Activated B cell treated with CpG ODN at 0.5 μM for 24 hours (primary cell): ENCODE data around the gene GCC2. TPM values are rescaled to one million over a fixed set of nuclear protein-coding genes. Genes with fewer than 3 reads are reported as not detected.
"Not testable (repeated sequence)": the region's sequence is repeated elsewhere in the genome, so short reads cannot be mapped to it uniquely, and the experiment has no call there.

ENCODE experiments used
- ATAC-seq: fragments of 200-7000 bp; cut with Tn5 transposase; one replicate; pipeline ENCODE4 v1.10.0; 2021; ENCODE audit warnings: low read depth, mild to moderate bottlenecking, moderate library complexity
- CTCF ChIA-PET: fragments of 350-600 bp; sonication (Branson Sonifier 250); formaldehyde crosslinking; loops from one replicate; lab custom pipeline; 2021; ENCODE audit warnings: antibody characterized with exemption; lab: Charles Lee
- POLR2A ChIA-PET: fragments of 350-600 bp; sonication (Branson Sonifier 250); formaldehyde crosslinking; loops from one replicate; lab custom pipeline; 2021; ENCODE audit warnings: antibody characterized with exemption; lab: Charles Lee
- DNase-seq: peaks from one replicate; pipeline ENCODE4 v3.0.0; 2022
- H3K27ac Mint-ChIP-seq: one replicate; pipeline ENCODE4 v1.8.0; 2020; ENCODE audit warnings: mixed read lengths
- H3K27me3 Mint-ChIP-seq: one replicate; pipeline ENCODE4 v1.8.0; 2021; ENCODE audit warnings: mixed read lengths
- H3K36me3 Mint-ChIP-seq: one replicate; pipeline ENCODE4 v1.8.0; 2021; ENCODE audit warnings: low read depth, mixed read lengths
- H3K4me1 Mint-ChIP-seq: one replicate; pipeline ENCODE4 v1.8.0; 2021; ENCODE audit warnings: mixed read lengths
- H3K4me3 Mint-ChIP-seq: one replicate; pipeline ENCODE4 v1.8.0; 2020; ENCODE audit warnings: mild to moderate bottlenecking, mixed read lengths
- H3K9me3 Mint-ChIP-seq: one replicate; pipeline ENCODE4 v1.8.0; 2020; ENCODE audit warnings: mixed read lengths
- intact Hi-C: fragments of 100-400 bp; cut with micrococcal nuclease; formaldehyde crosslinking; loops from one replicate; pipeline ENCODE4 v1.15.1; 2024
- total RNA-seq: library from RNA; stranded (reverse); gene quantifications from 2 replicates; pipeline ENCODE4 v1.2.3, GENCODE V29; 2022
- TF ChIP-seq, protein P1 (sequence below): fragments of 200-600 bp; IDR thresholded peaks from one replicate; pipeline ENCODE4 v1.8.0; 2022; ENCODE audit warnings: antibody characterized with exemption, mild to moderate bottlenecking

GCC2 gene
- total RNA-seq, 1 donor from 2014 or later, result 53.8 TPM

DNA sequence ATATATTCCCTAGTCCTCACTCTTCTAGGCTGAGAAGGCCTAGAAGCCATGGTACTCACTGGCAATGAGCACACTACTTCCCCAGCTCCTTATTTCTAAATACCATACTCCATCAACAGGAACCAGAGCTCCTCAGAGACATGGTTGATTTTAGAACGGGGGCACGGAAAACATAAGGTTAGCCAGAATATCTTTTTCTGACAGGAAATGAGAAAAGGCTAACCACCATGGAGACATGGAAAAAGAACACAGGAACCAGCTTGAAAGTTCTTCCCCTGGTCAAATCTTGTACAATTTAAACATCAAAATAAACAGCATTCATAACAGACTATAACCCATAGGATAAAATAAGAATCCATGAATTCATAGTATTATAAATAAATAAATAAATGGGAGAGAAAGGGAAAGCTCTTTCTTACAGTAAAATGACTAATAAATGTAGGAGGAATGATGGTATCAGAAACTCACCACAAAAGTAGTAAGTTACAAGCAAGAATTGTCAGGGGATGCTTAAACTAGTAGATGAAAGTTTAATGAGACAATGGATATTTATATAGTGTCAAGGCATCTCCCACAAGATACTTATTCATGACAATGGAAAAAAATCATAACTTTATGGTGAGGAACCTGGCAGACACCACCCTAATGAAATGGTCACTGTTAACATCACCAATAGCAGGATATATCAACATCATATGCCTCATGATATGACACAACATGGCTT, 20.6 kb upstream of the GCC2 start:
- CTCF ChIA-PET, result no interaction called here
- no peak for DNase-seq
- no peak overlapping the region for H3K4me3 Mint-ChIP-seq
- intact Hi-C loops, result no loop called here
- ATAC-seq, result no peak
- POLR2A ChIA-PET, result no interaction called here
- TF ChIP-seq, protein P1, sequence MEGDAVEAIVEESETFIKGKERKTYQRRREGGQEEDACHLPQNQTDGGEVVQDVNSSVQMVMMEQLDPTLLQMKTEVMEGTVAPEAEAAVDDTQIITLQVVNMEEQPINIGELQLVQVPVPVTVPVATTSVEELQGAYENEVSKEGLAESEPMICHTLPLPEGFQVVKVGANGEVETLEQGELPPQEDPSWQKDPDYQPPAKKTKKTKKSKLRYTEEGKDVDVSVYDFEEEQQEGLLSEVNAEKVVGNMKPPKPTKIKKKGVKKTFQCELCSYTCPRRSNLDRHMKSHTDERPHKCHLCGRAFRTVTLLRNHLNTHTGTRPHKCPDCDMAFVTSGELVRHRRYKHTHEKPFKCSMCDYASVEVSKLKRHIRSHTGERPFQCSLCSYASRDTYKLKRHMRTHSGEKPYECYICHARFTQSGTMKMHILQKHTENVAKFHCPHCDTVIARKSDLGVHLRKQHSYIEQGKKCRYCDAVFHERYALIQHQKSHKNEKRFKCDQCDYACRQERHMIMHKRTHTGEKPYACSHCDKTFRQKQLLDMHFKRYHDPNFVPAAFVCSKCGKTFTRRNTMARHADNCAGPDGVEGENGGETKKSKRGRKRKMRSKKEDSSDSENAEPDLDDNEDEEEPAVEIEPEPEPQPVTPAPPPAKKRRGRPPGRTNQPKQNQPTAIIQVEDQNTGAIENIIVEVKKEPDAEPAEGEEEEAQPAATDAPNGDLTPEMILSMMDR, result no peak
- H3K27ac Mint-ChIP-seq, result no peak overlapping the region
- peaks cover 14% of the 10 kb centered on the region for H3K27me3 Mint-ChIP-seq
- no peaks in the 10 kb centered on the region for H3K36me3 Mint-ChIP-seq
- no peaks in the 10 kb centered on the region for H3K4me1 Mint-ChIP-seq
- H3K9me3 Mint-ChIP-seq, result no peaks in the 10 kb centered on the region

DNA sequence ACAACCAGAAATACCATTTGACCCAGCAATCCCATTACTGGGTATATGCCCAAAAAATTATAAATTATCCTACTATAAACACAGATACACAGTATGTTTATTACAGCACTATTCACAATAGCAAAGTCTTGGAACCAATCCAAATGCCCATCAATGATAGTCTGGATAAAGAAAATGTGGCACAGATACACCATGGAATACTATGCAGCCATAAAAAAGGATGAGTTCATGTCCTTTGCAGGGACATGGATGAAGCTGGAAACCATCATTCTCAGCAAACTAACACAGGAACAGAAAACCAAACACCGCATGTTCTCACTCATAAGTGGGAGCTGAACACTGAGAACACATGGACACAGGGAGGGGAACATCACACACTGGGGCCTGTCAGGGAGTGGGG, 13.4 kb upstream of the GCC2 start:
- H3K27ac Mint-ChIP-seq, H3K36me3 Mint-ChIP-seq, POLR2A ChIA-PET, H3K4me3 Mint-ChIP-seq, H3K4me1 Mint-ChIP-seq, ATAC-seq, H3K27me3 Mint-ChIP-seq, intact Hi-C loops, CTCF ChIA-PET, DNase-seq, H3K9me3 Mint-ChIP-seq: not testable (repeated sequence)

DNA sequence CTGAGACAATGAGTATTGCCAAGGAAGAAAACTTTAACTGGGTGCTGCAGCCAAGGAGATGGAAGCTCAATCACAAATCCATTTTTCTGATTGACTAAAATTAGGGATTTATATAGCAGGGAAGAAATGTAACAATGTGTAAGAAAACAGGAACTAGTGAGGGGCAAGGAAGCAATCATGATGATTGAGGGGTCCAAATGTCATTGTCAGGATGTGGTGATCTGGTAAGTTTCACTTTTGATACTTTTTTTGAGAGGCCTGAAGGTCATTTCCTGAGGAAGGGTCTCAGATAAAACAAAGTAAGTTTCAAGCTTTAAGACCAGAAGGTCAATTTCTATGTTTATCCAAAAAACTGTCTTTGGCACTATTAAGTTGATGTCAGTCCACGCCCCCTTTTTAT, 12.0 kb upstream of the GCC2 start:
- TF ChIP-seq, protein P1, result no peak
- peaks cover under 1% of the 10 kb centered on the region for H3K27me3 Mint-ChIP-seq
- ChIA-PET CTCF (no interaction called here), POLR2A (no interaction called here)
- no peaks in the 10 kb centered on the region for H3K9me3 Mint-ChIP-seq
- intact Hi-C loops, result no loop called here
- H3K27ac Mint-ChIP-seq, result no peak overlapping the region
- H3K4me3 Mint-ChIP-seq, result no peak overlapping the region
- DNase-seq (no peak), ATAC-seq (no peak)
- peaks cover 6% of the 10 kb centered on the region for H3K4me1 Mint-ChIP-seq
- no peaks in the 10 kb centered on the region for H3K36me3 Mint-ChIP-seq

DNA sequence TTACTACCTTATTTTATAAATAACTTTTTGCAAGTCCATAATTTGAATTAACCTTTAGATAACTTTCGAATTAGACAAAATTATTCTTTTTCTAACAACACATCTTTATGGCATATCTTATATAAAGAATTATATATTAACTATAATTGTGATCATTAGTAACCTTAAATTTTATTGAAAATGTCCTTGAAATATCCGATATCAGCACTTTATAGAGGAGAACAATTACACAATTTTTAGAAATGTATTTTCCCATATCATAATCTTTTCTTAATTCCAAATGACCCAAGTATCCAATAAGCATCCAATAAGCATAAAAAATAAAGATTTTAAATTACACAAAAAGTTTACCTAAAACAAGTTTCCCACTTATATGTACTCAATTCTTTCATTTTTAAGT, 7.3 kb upstream of the GCC2 start:
- Mint-ChIP-seq H3K27ac (no peak overlapping the region), H3K36me3 (no peaks in the 10 kb centered on the region), H3K4me3 (no peak overlapping the region), H3K27me3 (no peaks in the 10 kb centered on the region), H3K4me1 (peaks cover 3% of the 10 kb centered on the region), H3K9me3 (no peaks in the 10 kb centered on the region)
- TF ChIP-seq, protein P1, result no peak
- ChIA-PET CTCF (no interaction called here), POLR2A (no interaction called here)
- ATAC-seq (no peak), DNase-seq (no peak)
- intact Hi-C loops, result no loop called here

DNA sequence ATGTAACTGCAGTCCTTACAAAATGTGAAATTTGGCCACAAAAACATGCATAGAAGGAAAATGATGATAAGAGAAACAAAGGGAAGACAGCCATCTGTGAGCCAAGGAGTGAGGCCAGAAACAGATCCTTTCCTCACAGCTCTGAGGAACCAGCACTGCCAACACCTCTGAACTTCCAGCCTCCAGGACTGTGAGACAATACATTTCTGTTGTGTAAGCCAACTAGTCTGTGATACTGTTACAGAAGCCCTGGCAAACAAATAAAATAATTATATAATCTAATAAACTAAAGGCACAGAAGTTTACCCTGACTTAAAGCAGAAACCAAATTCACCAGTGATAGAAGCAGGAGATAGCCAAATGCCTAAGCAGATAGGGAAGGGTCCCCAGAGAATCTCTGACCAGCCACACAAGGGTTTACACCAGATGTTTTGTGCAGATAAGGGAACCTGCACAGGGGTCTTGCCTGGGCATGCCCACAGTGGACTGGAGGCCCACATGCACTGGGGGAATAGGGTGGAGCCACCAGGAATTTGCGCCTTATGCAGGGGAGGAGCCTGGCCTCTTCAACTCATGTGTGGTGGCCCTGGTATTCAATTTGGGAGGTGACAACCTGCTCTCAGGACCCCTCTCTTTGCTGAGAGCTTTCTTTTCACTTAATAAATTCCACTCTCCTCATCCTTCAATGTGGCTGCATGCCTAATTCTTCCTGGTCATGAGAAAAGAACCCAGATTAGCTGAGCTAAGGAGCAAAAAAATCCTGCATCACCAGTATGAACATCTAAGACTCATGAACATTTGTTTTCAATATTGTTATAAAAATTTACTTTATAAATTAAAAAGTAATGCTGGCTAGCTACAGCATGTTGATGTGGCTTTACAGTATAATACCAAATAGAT, 3.8 kb upstream of the GCC2 start:
- H3K36me3 Mint-ChIP-seq, result peaks cover 9% of the 10 kb centered on the region
- ATAC-seq (no peak), DNase-seq (no peak)
- intact Hi-C loops, result loop anchor here (5.0 kb wide), 1 partner anchor 1167 kb away; the partner anchor contains the start of genes SEPTIN10 and SOWAHC
- H3K27me3 Mint-ChIP-seq, result no peaks in the 10 kb centered on the region
- TF ChIP-seq, protein P1, result no peak
- no peak overlapping the region for H3K27ac Mint-ChIP-seq
- POLR2A ChIA-PET, result no interaction called here
- no peak overlapping the region for H3K4me3 Mint-ChIP-seq
- H3K4me1 Mint-ChIP-seq, result peaks cover 22% of the 10 kb centered on the region
- H3K9me3 Mint-ChIP-seq, result no peaks in the 10 kb centered on the region
- CTCF ChIA-PET, result no interaction called here
